GM18873 (cell line): ENCODE results near the gene CREBL2.
"Not testable (repeated sequence)": the region's sequence is repeated elsewhere in the genome, so short reads cannot be mapped to it uniquely, and the experiment has no call there.

Source experiments
- ATAC-seq: cut with Tn5 transposase; IDR thresholded peaks from one replicate; pipeline ENCODE4 v1.9.1; 2021; ENCODE audit warnings: mild to moderate bottlenecking, moderate library complexity, moderate number of reproducible peaks; ENCODE audit not compliant: unreplicated experiment, low FRiP score

The CREBL2 gene

DNA sequence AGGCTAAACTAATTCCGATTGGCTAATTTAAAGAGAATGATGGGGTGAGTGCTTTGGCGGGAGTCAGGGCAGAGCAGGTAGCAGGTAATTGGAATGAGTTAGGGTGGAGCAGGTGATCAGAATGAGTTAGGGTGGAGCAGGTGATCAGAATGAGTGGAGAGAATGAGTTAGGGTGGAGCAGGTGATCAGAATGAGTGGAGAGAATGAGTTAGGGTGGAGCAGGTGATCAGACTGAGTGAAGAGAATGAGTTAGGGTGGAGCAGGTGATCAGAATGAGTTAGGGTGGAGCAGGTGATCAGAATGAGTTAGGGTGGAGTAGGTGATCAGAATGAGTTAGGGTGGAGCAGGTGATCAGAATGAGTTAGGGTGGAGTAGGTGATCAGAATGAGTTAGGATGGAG lies 15.7 kb upstream of the CREBL2 start:
- not testable (repeated sequence) for ATAC-seq

GRCh38 chr12:12596598-12596997 lies 15.1 kb upstream of the CREBL2 start:
- ATAC-seq: not testable (repeated sequence)

- no peak for ATAC-seq
Observed at GRCh38 chr12:12598864-12599263, 12.8 kb upstream of the CREBL2 start.

DNA sequence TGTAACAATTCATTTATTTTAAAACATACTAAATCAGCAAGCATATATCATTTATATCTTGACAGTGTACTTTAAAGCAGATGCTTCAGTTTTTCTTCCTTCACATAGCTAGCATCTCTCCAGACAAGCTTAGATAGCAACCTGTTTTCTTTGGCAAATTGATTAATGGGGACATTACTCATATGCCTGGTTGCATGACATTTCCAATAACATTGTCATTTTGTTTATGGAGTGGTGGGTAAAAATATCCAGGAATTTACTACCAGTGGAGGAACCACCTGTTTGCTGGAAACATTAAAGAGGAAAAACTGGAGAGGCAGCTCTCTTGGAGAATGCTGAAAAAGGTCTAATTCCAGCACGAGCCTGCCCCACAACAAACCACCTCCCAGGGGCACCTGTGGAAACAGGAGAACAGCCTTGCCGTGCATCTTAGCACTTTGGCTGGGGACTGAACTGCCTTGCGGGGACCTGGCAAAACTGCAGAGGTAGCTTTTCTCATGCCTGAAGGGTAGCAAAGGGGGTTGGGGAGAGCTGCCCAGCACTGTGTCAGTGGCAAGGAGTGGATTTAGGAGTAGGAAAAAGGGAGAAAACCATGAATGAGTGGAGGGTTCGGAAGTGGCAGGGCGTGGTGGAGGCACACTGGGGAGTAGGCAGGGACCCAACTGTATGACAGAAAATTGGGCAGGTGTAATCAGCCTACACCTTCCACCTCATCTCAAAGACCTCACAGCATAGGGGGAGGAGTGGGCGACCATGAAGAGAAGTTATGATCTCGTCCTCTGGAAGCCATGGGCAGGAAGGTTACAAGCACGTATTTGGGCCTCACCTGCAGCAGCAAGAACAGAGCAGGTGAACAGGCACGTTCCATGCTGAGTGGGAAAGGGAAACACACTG lies 11.7 kb upstream of the CREBL2 start:
- no peak for ATAC-seq

DNA sequence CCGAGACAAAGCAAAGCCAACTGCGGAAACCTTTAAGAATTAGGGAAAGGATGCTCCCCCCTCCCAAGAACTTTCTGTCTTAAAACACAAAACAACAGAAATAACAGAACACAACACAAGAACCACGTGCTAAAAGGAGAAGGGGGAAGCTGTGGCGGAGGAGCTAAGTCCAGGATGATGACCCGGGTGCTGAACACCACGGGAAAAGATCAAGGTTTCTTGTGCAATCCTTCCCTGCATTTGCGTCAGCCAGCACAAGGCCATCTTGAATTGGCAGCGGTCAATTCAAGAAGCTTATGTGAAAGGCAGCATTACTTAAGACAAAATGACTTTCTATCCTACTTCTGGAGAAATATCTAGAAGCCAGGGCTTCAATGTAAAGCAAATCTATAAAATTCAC lies 11.0 kb upstream of the CREBL2 start:
- ATAC-seq: no peak

DNA sequence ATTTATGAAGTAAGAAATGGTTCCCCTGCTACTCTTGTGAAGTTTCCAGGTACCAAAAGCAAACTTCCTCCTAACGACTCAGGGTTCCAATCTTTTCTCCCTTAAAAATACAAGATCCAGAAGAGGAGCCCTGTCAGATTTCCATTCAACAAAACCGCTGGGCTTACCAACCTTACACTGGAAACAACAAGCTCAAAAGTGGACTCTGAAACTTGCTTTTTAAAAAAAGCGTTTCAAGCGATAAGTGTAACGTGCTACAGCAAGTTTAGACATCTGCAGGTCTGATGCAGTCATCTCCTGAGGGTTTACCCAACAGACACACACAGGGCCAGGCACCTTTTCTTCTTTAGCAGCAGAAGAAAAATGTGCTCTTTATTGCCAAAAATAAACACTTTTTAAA lies 6.9 kb upstream of the CREBL2 start:
- ATAC-seq: no peak

- ATAC-seq: peak; percentile 33
Observed at GRCh38 chr12:12606781-12607589, 4.7 kb upstream of the CREBL2 start.

DNA sequence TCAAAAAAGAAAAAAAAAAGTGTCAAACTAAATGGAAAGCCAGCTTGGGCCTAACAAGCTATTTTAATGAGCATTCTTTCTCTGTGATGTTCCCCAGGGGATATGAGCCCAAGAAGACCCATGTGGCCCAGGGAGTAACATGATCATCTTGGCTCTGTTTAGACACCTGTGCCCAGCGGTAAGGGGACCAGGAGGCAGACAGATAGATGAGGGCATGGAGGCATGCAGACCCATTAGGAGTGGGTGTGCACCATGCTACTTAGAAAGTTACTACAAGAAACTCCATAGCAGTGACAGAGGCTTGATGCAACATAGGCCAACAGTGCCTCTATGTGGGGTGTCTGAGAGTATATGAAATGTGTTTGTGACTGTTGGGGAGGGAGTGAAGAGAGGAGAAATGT lies 3.1 kb upstream of the CREBL2 start:
- ATAC-seq: no peak

DNA sequence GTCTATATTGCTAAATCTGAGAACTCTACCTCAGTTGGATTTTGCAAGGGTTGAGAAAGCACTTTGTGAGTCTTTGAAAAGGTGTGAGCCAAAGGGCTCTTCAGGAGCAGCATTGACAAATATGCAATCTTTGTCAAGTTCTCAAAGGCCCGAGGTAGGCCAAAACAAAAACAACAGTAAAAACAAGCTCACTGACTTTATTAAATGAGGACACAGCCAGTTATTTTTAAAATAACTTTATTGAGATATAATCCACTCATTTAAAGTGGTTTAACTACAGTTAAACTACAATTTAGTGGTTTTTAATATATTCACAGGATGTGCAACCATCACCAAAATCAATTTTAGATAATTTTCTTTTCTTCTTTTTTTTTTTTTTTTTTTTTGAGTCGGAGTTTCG lies 2.0 kb upstream of the CREBL2 start:
- ATAC-seq: no peak

- no peak for ATAC-seq
Observed at GRCh38 chr12:12610711-12611110, 965 bp upstream of the CREBL2 start.

DNA sequence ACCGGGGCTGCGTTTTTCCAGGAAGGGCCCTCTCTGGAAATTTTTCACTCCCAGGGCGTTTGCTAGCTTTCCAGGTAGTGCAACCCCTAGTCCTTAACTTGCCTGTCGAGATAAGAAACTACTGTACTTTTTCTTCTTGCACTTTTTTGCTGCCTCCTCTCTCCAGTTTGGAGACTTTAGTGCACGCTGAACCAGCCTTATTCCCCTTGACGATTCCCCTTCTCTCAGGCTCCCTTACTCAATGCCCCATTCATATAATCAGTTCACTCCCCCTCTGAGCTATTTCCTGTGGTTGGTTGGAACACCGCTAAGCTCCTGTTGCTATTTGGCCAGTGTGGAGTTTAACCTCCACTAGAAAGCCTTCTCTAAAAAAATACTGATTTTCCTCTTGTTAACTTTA lies 682 bp downstream of the CREBL2 start:
- no peak for ATAC-seq

DNA sequence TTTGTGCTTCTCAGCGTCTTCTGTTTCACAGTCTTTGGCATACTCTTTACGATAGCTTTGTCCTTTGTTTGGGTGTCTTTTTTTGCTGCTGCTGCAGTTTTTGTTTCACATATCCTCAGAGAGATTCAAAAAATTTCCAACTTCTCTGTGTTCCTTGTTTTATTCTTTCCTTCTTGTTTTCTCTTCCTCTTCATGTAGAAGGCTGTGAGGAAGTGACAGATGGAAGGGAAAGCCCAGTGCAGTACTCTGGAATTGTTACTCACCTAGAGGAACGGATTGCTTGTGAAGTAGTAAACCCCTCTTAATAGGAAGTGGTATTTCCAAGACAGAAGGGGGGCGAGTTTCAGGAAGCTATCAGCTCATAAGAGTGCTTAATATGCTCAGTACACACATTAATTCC lies 1.7 kb downstream of the CREBL2 start:
- no peak for ATAC-seq

DNA sequence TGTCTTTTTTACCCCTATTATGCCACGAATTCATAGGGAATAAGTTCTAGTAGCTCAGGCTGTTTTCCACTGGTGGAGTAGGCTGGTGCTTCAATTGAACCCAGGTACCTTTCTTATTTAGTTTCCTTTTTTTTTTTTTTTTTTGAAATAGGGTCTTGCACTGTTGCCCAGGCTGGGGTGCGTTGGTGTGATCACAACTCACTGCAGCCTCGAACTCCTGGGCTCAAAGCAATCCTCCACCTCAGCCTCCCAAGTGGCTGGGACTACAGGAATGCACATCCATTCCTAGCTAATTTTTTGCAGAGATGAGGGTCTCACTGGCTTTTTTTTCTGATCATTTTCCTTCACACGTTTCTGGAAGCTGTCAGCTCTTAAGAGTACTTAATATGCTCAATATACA lies 2.7 kb downstream of the CREBL2 start:
- no peak for ATAC-seq

GRCh38 chr12:12616512-12617310 lies 5.0 kb downstream of the CREBL2 start:
- ATAC-seq: no peak

DNA sequence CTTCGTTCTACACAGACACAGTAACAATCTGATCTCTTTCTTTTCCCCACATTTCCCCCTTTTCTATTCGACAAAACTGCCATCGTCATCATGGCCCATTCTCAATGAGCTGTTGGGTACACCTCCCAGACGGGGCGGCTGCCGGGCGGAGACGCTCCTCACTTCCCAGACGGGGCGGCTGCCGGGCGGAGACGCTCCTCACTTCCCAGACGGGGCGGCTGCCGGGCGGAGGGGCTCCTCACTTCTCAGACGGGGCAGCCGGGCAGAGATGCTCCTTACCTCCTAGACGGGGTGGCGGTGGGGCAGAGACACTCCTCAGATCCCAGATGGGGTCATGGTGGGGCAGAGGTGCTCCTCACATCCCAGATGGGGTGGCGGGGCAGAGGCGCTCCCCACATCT lies 6.4 kb downstream of the CREBL2 start:
- ATAC-seq: not testable (repeated sequence)

DNA sequence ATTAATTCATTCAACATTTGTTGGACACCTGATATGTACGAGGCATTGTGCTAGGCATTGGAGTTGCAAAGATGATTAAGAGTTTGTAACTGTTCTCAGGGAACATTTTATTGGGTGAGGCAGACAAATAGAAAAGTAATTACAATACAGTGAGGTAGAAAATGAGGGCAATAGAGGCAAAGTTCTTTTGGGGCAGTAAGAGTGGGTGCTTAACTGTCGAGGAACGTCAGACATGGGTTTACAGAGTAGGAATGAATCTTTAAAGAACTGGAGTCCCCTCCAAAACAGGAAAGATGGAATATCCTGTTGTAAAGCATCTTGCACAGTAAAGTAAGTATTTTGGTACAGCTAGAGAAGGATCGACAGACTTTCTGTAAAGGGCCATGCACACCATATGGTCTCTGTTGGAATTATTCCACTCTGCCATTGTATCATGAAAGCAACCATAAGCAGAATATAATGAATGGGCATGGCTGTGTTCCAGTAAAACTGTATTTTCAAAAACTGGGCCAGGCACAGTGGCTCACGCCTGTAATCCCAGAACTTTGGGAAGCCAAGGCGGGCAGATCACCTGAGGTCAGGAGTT lies 9.1 kb downstream of the CREBL2 start:
- no peak for ATAC-seq

DNA sequence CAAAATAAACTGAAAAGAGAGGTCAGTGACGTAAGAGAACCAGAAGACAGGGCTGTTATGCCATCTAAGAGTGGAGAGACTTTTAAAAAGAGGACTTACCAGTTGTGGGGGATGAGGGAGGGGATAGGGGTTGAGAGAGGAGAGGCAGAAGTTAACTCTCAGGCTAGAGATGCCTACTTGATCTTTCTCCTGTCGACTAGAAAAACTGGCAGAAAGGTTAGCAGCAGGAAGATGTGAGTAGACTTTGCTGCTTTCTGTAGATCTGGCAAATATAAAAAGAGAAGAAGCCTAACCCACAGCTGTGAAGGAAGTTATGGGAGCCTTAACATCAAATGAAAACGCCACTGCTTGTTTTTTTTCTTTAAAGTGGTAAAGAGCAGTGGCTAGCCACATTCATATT lies 10.7 kb downstream of the CREBL2 start:
- ATAC-seq: no peak

DNA sequence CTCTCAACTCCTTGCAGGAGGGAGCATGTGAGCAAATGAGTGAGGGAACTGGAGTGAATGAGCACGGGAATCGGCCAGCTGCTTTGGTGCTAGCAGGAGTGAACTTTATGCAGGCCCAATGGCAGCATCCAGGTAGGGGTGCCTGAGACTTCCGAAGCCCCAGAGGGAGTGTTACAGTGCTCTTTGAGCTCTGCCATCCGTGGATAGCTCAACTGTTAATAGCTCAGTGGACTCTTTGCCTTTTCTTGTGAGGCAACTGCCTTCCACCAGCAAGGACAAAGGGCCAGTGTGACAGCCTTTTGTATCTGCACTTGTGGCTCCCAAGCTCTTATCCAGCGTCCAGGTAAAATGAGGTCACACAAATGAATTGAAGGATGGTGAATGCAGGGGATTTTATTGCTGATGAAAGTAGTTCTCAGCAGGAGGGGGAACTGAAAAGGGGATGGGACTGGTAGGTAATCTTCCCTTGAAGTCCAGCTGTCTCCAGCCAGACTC lies 12.9 kb downstream of the CREBL2 start:
- no peak for ATAC-seq

DNA sequence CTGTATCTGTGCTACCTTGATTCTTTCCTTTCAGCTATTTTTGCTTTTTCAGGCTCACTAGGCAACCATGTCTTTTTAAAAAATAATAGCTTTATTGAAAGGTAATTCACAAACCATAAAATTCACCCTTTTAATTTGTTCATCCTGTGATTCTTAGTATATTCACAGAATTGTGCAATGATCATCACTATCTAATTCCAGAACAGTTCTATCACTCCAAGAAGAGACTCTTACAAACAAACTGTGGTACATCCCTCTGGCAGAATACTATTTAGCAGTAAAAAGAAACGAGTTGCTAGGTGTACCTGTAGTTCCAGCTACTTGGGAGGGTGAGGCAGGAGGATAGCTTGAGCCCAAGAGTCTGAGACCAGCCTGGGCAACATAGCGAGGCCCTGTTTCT lies 14.8 kb downstream of the CREBL2 start:
- ATAC-seq: no peak

DNA sequence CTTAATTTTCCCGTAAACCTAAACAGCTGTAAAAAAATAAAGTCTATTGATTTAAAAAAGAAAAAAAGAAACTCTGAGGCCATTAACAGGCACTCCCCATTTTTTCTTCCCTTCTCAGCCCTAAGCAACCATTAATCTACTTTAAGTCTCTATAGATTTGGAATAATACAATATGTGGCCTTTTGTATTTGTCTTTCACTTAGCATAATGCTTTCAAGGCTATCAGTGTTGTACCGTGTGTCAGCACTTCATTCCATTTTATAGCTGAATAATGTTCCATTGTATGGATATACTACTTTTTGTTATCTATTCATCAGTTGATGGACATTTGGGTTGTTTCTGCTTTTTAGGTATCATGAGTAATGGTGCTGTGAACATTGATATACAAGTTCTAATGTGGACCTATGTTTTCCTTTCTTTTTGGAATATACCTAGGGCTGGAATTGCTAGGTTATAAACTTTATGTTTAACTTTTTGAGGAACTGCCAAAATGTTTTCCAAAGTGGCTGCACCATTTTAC lies 15.7 kb downstream of the CREBL2 start:
- no peak for ATAC-seq
